ENCODE measurements around the gene TBC1D19.
"Not testable (repeated sequence)": the region's sequence is repeated elsewhere in the genome, so short reads cannot be mapped to it uniquely, and the experiment has no call there.

The TBC1D19 gene

GRCh38 chr4:26583865-26584652 is at the start of gene TBC1D19:
Gene TBC1D19 (plus strand): TSS chr4:26584084. CDS start chr4:26584194, 110 bp downstream.
- peak; percentile 85 for DNase-seq

GRCh38 chr4:26542991-26543390 is 40.9 kb upstream of the TBC1D19 start:
- DNase-seq, result no peak

GRCh38 chr4:26544421-26544820 is 39.5 kb upstream of the TBC1D19 start:
- no peak for DNase-seq

- not testable (repeated sequence) for DNase-seq
Observed at GRCh38 chr4:26548379-26548778, 35.5 kb upstream of the TBC1D19 start.

- no peak for DNase-seq
Observed at GRCh38 chr4:26557164-26557563, 26.7 kb upstream of the TBC1D19 start.

GRCh38 chr4:26558166-26558895 is 25.6 kb upstream of the TBC1D19 start:
- DNase-seq, result no peak

GRCh38 chr4:26566133-26566532 is 17.8 kb upstream of the TBC1D19 start:
- DNase-seq, result no peak

- DNase-seq, result no peak
Observed at GRCh38 chr4:26568446-26568994, 15.4 kb upstream of the TBC1D19 start.

- DNase-seq, result no peak
Observed at GRCh38 chr4:26570596-26570995, 13.3 kb upstream of the TBC1D19 start.

- DNase-seq, result no peak
Observed at GRCh38 chr4:26573389-26573794, 10.5 kb upstream of the TBC1D19 start.

GRCh38 chr4:26574563-26574962 is 9.3 kb upstream of the TBC1D19 start:
- no peak for DNase-seq

- no peak for DNase-seq
Observed at GRCh38 chr4:26576231-26576739, 7.6 kb upstream of the TBC1D19 start.

- DNase-seq, result no peak
Observed at GRCh38 chr4:26577066-26577465, 6.8 kb upstream of the TBC1D19 start.

GRCh38 chr4:26579169-26579568 is 4.7 kb upstream of the TBC1D19 start:
- no peak for DNase-seq

- DNase-seq, result not testable (repeated sequence)
Observed at GRCh38 chr4:26581341-26581740, 2.5 kb upstream of the TBC1D19 start.

GRCh38 chr4:26583538-26583864 is 383 bp upstream of the TBC1D19 start:
- peak; percentile 85 for DNase-seq

- DNase-seq, result no peak
Observed at GRCh38 chr4:26584725-26585124, 841 bp downstream of the TBC1D19 start.

- no peak for DNase-seq
Observed at GRCh38 chr4:26589705-26590104, 5.8 kb downstream of the TBC1D19 start.

GRCh38 chr4:26590639-26591038 is 6.8 kb downstream of the TBC1D19 start:
- DNase-seq, result no peak

GRCh38 chr4:26593557-26593956 is 9.7 kb downstream of the TBC1D19 start:
- not testable (repeated sequence) for DNase-seq

GRCh38 chr4:26594371-26594770 is 10.5 kb downstream of the TBC1D19 start:
- no peak for DNase-seq

GRCh38 chr4:26594778-26595177 is 10.9 kb downstream of the TBC1D19 start:
- no peak for DNase-seq

GRCh38 chr4:26596843-26597242 is 13.0 kb downstream of the TBC1D19 start:
- no peak for DNase-seq

GRCh38 chr4:26601204-26601603 is 17.3 kb downstream of the TBC1D19 start:
- DNase-seq, result no peak

All from NCI-H510A treated with DMSO at 0.1 percent for 48 hours (cell line).